Endothelial cell of umbilical vein (primary cell): ENCODE measurements around the gene PTGS2.

Experiments used
- EZH2 ChIP-seq: IDR thresholded peaks from 2 replicates; pipeline ENCODE4 v1.6.1; 2012; ENCODE audit warnings: borderline replicate concordance, low read depth, mild to moderate bottlenecking, moderate library complexity, low read length, inconsistent platforms; ENCODE audit not compliant: severe bottlenecking
- FOS ChIP-seq: IDR thresholded peaks from 2 replicates; pipeline ENCODE4 v1.6.1; 2011; ENCODE audit warnings: mild to moderate bottlenecking, low read length, moderate library complexity, borderline replicate concordance; ENCODE audit not compliant: insufficient read depth

- TF ChIP-seq EZH2 (no peak), FOS (no peak)
Observed at GRCh38 chr1:186654741-186655140, 25.5 kb downstream of the PTGS2 start.
